GM19025 (cell line): Measurements from ENCODE around the gene CEND1.

Source experiments
- ATAC-seq: cut with Tn5 transposase; IDR thresholded peaks from one replicate; pipeline ENCODE4 v1.9.1; 2021; ENCODE audit warnings: mild to moderate bottlenecking, low read depth, moderate library complexity; ENCODE audit not compliant: unreplicated experiment

Gene CEND1

DNA sequence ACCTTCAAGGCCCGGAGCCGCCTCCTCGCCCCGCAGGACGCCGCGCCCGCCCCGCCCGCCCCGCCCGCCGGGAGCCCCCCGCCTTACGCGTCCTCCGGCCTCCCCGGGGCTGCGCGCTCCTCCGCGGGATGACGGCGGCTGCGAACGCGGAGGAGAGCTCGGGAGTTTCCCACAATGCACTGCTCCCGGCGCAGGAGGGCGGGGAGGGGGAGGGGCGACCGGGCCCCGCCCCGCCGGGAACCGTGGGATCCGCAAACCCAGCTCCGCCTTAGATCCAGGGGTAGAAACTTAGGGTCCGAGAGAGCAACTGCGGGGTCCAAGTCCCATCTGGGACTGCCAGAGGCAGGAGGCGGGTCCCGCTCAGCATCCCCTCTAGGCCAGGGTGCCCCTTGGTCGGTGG is at the start of gene CEND1:
Gene CEND1 (minus strand): TSS at position 148 of the 400 bp plus-strand sequence. CDS start 1,514 bp downstream, outside the sequence.
- no peak for ATAC-seq

DNA sequence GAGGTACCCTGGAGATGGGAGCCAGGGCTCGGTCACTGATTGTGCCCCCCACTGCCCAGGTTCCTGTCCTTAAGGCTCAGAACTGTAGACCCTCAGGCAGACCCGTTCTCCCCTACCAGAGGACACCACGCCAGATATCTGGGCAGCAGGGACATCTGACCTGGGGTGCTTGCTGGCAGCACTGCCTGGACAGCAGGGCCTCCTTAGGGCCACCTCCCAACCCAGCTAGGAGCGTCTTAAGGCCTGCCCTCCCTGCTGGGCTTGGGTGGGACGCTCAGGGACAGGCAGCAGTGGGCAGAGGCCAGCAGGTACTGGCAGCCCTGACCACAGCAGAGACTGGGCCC is 49.4 kb upstream of the CEND1 start:
- no peak for ATAC-seq

DNA sequence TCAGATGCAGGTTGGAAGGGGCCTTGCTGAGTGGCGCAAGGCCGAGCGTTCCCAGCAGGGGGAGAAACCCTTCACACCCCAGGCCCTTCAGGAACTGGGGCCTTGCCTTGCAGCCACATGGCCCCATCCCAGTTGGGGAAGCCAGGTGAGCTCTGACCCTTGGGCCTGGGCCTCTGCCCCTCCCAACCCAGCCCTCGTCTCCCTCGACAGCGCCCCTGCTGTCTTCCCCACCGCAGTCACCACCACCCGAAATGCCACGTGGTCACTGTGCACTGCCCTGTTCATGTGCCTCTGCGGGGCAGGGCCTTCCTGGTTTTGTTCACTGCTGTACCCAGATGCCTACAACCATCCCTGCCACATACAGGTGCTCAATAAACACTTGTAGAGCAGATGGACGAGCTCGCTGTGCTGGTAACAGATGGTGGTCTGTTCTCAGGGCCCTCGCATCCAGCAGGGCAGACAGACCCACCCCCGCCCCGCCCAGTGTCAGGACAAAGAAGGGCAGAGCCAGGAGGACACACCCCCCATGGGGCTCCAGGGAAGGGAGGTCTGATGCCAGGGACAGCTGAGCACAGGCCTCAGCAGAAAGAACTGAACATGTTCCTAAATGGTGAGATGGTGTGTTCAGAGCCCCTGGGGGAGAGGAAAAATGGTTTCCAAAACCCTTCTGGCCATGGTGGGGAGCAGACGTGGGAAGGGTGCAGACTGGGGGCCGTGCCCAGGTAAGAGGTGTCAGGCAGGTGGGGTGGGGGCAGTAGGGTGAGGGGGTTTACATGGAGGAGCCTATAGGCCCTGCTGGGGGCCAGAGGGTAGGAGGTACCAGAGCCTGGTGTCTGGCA is 48.8 kb upstream of the CEND1 start:
- no peak for ATAC-seq

DNA sequence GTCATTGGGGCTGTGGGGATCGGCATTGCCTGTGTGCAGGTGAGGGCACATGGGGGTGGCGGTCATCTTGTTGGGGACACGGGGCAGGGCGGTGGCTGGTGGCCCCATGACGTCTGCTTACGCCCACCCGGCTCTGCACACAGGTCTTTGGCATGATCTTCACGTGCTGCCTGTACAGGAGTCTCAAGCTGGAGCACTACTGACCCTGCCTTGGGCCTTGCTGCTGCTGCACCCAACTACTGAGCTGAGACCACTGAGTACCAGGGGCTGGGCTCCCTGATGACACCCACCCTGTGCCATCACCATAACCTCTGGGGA is 48.1 kb upstream of the CEND1 start:
- ATAC-seq = no peak

DNA sequence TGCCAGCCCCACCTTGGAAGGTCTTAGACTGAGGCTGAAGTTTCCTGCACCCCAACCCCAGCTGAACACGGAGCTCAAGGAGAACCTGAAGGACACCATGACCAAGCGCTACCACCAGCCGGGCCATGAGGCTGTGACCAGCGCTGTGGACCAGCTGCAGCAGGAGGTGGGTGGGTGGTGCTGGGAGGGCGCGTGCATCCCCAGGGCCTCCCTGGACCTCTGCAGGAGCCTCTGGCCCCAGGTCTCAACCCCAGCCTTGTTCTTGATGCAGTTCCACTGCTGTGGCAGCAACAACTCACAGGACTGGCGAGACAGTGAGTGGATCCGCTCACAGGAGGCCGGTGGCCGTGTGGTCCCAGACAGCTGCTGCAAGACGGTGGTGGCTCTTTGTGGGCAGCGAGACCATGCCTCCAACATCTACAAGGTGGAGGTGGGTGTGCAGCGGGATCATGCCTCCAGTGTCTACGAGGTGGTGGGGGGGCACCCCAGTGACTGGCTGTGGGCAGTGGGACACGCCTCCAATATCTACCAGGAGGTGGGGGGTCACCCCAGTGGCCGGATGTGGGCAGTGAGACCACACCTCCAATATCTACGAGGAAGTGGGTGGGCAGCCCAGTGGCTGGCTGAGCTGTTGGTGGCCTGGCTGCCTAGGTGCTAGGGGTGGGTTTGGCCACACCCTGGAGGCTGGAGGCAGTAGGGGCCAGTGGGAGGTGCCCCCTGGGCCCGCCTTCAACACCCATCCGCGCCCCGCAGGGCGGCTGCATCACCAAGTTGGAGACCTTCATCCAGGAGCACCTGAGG is 47.5 kb upstream of the CEND1 start:
- ATAC-seq = no peak

DNA sequence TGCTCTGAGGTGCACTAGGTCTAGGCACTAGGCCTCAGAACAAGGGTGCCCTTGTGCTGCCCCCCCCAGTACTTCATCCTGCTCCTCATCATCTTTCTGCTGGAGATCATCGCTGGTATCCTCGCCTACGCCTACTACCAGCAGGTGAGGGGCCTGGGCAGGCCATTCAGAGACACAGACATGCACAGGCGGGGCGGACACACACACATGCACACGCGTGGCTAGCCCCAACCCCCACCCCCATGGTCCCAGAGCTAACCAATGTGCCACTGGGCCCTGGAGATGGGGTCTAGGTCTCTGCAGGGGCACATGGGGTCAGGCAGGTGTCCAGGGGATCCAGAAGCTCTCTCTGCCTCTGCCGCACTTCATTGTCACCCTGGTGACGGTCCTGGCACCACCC is 46.8 kb upstream of the CEND1 start:
- no peak for ATAC-seq

DNA sequence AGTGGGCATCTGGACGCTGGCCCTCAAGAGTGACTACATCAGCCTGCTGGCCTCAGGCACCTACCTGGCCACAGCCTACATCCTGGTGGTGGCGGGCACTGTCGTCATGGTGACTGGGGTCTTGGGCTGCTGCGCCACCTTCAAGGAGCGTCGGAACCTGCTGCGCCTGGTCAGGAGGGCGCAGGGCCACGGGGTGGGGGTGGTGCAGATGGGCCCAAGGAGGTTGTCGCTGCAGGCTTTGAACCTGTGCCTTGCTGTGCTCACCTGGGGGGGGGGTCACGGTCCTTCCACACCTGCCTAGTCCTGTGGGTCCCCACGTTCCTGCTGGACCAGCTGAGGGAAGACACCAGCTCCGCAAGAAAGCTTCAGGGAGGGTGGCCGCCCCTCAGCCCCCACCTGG is 46.4 kb upstream of the CEND1 start:
- no peak for ATAC-seq

DNA sequence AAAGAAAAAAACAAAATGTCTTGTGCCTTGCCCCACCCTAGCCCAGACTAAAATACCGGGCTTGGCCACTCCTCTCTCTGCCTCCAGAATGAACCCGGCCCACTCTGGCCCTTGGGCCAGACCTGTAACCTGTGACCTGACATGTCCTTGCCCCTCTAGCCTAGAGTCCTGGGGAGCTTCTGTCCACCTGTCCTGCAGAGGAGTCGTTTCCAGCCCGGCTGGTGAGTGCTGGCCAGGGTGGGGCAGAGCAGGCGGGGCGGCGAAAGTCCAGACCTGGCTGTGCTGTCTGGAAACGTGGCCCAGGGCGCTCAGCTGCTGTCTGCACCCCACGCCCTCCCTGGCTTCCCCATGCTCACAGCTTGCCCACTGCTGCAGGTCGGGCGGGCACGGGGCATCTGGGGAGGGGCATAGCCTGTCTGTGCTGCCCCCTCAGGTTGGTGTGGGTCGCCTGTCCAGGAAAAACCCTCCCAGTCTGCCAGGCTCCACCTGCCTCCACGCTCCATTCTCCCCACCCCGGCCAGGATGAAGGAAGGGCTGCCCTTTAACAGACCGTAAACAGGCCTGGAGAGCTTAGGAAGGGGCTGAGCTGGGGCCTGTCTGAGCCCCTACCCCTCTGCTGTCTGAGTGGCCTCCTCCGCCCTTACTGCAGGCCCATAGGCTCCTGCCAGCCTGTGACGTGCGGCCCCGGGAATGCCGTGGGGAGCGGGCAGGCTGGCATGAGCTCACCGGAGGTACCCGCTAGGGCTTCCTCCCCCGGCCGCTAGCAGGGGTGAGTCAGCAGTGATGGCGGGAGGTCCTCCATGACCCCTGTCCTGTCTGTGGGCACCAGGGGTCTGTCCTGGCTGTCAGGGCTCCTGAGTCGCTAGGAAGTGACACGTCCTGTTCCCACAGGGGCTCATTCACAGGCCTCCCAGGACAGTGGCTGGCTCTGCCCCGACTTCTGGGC is 44.8 kb upstream of the CEND1 start:
- no peak for ATAC-seq

DNA sequence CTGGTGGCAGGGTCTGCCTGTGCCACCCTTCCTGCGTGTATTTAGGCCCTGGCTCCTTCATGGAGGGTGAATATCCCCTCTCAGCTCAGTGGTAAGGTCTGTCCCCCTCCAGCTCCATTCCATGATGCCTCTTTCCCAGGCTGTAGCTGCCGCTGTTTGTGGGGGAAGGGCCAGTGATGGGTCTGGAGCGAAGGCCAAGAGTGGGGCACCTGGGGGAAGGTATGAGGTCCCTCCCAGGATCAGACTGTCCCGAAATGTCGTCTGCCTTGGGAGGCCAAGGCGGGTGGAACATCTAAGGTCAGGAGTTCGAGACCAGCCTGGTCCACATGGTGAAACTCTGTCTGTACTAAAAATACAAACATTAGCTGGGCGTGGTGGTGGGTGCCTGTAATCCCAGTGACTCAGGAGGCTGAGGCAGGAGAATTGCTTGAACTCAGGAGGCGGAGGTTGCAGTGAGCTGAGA is 44.0 kb upstream of the CEND1 start:
- no peak for ATAC-seq

DNA sequence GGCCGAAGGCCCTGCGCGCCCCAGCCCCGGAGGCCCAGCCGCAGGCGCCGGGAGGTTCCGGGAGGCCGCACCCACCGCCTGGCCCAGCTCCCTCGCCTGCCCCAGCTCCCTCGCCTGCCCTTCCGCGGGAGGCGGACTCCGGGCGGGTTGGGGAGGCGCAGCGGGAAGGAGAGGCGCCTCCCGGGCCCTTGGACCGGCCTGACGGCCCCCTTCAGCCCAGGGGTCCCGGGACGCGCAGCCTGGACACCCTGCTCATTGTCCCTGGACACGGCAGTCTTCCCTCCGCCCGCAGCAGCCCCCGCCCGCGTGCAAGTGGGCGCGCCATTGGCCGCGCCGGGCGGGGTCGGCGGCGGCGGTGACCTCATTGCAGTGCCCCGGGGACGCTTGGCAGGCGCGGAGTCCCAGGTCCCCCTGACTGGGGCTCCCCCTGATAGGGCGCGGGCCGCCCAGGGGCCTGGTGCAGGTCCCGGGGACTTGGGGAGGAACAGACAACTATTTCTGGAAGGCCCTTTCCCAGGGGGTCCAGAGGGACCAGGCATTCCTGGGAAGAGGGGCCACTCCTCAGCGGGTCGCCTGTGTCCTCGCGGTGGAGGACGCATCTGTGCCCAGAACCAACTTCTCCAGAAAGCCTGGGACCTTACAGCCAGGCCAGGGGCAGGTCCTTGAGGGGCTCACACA is 43.4 kb upstream of the CEND1 start:
- no peak for ATAC-seq

DNA sequence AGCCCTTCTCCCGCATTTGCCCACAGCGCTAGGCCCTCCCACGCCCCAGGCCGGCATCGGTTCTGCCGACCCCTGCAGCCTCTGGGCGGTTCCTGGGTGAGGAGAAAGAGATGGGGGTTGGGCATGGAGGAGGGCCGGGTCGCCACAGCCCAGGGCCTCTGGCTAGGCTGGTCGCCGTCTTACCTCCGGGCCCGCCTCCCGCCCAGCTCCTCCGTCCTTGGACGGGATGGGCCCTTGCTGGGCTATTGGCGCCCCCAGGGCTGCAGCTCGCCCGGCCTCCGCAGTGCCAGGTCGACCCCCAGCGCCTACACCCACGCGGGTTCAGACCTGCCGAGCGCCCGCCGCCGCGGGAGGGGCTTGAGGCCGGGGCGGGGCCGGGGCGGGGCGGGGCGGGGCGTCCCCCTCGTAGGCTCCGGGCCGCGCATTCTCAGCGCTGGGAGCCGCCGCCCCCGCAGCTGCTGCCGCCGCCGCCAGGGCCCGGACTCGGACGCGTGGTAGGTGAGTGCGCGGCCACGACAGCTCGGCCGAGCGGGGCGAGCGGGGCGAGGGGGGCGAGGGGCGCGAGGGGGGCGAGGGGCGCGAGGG is 42.7 kb upstream of the CEND1 start, which contains the start of gene CD151:
Gene CD151 (plus strand): TSS at position 424 of the 585 bp plus-strand sequence. CDS start 3,118 bp downstream, outside the sequence.
- ATAC-seq = no peak

DNA sequence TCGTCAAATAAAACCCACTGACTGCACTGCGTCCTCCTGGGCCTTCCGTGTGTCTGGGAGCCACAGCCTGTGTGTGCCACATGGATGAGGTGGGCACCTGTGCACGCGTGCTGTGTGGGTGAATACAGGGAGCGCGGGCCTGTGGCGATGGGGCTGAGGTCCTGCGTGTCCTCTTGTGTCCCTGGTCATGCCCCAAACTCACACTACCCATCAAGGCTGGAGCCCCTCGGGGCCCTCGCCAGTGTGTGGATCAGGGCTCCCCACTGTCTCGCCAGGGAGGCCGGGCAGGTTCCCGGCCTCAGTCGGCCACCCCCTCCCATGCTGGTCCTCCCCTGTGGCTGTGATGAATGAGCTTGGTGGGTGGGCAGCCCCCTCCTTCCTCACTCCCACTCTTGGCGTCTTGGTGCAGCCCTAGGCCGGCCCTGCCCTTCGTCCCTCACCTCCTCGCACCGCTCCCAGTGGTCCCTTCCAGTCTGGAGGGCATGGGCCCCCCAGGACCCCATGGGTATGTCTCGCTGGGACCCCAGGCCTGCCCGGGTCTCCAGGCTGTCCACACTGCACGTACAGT is 42.2 kb upstream of the CEND1 start:
- ATAC-seq = no peak

DNA sequence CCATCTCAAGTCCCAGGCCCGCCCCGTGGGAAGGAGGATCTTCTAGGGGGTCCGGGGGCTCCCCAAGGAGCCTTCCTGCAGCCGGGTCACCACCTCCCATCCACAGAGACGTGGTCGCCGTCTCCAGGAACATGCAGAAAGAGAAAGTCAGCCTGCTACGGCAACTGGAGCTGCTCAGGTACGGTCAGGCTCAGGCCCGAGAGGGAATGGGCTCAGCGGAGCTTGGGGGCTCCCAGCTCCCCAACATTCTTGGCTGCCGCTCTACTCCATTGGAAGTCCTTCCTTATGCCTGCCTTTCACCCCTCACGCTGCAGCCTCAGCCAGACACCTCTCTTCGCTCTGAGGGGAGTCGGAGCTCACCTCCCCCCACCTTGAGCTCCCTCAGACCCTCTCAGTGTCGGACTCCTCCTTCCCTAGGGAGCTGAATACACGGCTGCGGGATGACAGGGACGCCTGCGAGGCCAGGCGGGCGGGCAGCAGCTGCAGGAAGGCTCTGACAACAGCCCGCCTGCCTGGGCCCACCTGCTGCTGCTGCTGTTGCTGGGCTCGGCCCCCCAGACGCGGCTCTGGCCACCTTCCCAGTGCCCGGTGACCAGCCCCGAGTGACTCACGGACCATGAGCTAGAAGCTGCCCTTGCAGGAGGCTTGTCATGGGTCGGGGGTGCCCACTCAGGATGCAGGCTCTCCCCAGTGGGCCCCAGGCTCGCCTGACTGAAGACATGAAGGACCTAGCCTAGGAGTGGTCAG is 41.4 kb upstream of the CEND1 start:
- no peak for ATAC-seq

DNA sequence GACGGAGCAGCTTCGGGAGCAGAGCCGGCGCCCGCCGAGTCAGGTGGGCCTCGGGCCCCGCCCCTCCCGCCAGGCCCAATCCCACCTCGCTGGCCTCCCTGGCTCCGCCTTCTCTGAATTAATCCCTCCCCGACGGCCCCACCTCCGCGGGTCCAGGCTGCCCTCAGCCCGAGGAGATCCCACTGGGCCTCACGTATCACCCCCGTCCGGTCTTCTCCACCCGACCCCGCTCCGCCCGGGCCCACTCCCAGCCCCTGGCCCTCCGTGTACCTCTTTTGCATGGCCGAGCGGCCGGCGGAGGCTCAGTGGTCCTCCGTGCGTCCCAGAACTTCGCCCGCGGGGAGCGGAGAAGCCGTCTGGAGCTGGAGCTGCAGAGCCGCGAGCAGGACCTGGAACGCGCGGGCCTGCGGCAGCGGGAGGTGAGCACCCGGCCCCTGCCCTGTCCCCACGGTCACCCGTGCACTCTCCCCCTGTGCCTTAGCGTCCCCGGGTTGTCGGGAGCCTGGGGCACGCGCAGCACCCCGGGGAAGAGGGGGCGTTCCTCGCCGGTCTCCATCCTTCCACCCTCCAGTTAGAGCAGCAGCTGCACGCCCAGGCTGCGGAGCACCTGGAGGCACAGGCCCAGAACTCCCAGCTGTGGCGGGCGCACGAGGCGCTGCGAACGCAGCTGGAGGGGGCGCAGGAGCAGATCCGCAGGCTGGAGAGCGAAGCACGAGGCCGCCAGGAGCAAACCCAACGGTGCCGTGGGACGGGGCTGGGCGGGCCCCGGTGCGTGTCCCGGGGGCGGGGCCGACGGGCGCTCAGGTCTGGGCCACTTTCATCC is 40.6 kb upstream of the CEND1 start:
- ATAC-seq = no peak

DNA sequence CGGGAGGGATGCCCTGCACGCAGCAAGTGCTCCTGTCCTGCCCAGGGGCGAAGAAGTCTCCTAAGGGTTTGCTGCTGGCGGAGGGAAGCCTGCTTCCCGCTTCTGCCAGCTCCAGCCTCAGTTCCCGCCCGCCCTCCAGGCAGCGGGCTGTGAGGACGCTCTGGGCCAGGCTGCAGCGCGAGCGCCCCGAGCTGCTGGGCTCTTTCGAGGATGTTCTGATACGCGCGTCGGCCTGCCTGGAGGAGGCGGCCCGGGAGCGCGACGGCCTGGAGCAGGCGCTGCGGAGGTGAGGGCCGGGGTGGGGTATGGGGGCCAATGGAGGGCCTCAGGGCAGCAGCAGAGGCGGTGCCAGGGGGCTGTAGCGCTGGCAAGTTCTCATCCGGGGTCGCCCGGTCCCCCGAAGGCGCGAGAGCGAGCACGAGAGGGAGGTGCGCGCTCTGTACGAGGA is 40.0 kb upstream of the CEND1 start:
- no peak for ATAC-seq

DNA sequence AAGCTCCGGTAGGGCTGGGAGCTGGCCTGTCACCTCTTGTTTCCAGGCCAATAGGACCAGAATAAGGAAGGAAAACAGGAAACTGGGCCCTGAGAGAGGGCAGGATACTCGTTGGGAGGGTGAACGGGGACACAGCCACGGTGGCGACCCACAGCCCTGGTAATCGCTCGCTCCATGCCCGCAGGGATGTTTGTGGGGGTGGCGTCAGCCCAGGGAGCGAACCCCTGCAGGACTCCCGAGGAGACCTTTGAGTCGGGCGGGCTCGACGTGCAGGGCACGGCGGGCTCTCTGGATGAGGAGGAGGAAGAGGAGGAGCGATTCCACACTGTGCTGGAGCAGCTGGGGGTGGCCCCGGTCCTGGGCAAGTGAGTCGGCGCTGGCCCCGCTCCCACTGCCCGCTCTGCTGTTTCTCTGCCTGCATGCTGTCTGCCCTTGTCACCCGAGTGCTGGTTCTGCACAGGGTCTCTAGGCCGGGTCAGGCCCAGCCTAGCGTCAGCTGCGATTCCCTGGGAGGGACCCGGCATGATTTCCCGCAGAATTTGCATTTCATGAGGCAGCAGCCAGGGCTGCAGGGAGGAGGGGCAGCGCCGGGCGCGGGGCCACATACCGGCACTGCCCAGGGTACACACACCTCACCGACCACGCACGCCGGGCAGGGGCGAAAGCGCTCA is 39.4 kb upstream of the CEND1 start:
- ATAC-seq = no peak

DNA sequence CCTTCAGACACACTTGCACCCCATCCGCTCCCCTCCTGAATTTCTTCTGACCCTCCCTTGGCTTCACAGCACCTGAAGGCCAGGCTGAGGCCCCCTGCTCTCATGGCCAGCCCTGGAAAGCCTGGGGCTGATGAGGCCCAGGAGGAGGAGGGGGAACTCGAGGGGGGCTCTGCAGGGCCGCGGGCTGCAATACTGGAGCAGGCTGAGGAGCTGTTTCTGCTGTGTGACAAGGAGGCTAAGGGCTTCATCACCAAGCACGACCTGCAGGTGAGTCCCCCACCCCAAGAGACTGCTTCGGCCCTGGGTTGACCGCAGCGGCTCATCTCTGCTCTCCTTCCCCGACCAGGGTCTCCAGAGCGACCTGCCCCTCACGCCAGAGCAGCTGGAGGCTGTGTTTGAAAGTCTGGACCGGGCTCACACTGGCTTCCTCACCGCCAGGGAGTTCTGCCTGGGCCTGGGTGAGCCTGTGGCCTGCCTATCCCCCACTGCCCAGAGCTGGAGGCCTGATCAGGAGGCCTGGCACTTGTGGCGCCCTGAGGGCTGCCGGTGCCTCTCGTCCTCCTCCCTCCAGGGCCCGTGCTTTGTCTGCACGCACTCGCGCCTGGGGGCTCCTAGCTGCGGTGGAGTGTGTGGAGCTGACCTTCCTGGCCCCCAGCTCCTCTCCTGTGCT is 38.8 kb upstream of the CEND1 start:
- no peak for ATAC-seq
